Measurements from ENCODE around the gene THRB.

GRCh38 chr3:24227635-24228034, 267.0 kb downstream of the THRB start:
- TF ChIP-seq POLR2A (IDR thresholded peaks at IDR 0.05) (no peak), CTCF (IDR thresholded peaks at IDR 0.05) (no peak)

Data from upper lobe of left lung (tissue), 4 donors.